ENCODE results near the gene SLC38A3.

Gene SLC38A3

DNA sequence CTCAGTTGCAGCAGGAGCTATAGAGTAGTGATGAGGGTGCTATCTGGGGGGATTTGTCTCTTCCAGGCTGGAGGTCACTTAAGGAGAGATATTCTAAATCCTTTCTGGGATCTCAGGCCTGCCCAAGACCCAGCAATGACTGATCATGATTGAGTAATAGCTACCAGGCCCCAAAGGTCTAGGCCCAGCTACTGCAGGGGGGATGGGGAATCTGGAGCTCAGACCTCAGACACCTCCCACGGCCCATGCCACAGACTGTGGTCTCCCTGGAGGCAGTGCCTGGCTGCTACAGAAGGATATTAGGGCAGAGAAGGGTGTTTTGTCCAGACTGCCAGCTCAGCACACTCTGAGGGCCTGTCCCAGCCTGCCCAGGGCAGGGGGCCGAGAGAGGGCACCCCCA, 6.9 kb downstream of the SLC38A3 start:
- peak in 1 of 4 experiments; percentile 32 for DNase-seq

- DNase-seq = peak in 1 of 4 experiments; percentile 27
Observed at GRCh38 chr3:50212502-50212901, 7.4 kb downstream of the SLC38A3 start.

GRCh38 chr3:50212971-50213370, 7.9 kb downstream of the SLC38A3 start:
- no peak for DNase-seq

DNA sequence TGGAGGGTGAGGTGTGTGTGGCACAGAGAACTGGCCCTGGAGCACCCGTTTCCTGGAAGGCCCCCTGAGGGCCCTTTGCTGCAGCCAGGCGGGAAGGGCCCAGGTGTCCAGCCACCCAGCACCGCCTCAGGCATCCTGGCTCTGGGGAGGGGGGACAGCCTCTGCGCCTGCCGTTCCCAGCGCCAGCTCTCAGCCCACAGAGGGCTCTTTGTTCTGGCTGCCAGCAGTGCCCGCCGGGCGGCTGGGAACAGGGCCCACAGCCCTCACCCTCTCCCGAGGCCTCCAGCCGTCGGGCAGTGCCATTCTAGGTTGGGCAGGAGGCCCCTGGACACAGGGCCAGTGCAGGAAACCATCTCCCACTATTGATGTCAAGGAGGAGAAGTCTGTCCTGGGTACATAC, 8.3 kb downstream of the SLC38A3 start:
- no peak for DNase-seq

DNA sequence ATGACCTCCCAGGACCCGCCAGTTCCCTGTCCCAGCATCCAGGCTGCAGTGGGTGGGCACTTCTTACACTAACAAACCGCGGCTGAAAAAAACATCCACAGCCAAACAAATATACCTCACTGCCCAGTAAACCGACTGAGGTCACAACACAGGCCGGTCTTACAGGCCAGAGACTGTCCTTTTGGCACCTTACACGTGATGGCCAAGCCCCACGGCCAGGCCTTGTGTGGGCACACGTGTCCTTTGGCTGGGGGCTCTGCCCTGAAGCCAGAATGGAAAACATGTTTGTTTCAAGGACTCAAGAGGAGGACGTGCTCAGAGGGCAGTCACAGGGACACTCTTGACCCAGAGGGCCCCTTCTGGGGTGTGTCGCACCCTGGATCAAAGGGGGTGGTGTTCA, 9.8 kb downstream of the SLC38A3 start:
- no peak for DNase-seq

DNA sequence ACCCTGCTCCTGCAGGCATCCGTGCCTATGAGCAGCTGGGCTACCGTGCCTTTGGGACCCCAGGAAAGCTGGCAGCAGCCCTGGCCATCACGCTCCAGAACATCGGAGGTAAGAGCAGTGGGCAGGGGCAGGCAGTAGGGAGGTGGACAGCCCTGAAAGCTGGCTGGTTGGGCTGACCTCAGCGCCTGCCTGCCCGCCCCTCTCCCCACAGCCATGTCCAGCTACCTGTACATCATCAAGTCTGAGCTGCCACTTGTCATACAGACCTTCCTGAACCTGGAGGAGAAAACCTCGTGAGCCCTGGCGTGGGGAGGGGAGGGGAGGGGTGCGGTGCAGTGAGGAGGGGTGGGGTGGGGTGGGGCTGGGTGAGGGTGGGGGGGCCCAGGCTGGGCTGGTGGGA, 10.5 kb downstream of the SLC38A3 start:
- no peak for DNase-seq

DNA sequence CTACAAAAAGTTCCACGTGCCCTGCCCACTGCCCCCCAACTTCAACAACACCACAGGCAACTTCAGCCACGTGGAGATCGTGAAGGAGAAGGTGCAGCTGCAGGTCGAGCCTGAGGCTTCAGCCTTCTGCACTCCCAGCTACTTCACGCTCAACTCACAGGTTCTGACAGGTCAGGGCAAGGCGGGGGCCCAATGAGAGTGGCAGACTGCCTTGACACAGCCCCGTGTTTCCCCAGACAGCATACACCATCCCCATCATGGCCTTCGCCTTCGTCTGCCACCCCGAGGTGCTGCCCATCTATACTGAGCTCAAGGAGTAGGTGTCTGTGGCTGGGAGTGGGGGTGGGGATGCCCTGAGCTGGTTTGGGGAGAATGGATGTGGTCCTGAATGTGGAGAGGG, 12.6 kb downstream of the SLC38A3 start:
- no peak for DNase-seq

- no peak for DNase-seq
Observed at GRCh38 chr3:50218448-50218847, 13.4 kb downstream of the SLC38A3 start.

DNA sequence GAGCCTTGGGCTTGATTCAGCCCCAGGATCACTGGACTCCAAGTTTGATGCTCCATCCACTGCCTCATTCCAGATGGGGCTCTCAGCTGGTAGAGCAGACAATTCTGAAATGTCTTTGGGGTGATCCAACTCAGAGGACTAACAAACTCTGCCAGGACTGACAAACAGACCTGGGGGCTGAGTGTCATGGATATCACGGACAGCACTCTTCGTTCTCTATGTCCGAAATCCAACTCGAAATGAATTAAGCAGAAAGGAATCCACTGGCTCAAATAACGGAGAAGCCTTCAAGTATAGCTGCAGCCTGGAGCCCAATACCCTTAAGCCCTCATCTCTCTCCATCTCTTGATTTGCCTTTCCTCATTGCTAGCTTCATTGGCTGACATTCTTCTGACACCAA, 14.2 kb downstream of the SLC38A3 start:
- DNase-seq = no peak

GRCh38 chr3:50220109-50220508, 15.0 kb downstream of the SLC38A3 start:
- no peak for DNase-seq

DNA sequence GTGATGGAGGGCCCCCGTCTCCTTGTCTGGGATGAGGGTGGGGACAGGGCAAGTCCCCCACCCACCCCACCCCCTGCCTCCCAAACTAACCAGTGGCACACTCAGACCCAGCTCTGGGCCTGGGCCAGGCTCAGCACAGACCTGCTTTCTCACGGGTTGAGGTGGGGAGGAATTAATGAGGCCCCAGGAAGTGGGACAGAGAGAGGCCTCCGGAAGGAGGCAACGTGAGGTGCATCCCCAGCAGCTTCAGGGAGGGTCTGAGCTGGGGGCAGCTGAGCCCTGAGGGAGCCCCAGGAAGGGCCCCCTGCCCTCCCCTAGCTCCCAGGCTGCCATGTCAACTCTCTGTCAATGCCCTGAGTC, 16.0 kb downstream of the SLC38A3 start:
- no peak for DNase-seq

GRCh38 chr3:50221411-50222168, 16.5 kb downstream of the SLC38A3 start:
- DNase-seq = peak; percentile 55 to 74 (median 70)

DNA sequence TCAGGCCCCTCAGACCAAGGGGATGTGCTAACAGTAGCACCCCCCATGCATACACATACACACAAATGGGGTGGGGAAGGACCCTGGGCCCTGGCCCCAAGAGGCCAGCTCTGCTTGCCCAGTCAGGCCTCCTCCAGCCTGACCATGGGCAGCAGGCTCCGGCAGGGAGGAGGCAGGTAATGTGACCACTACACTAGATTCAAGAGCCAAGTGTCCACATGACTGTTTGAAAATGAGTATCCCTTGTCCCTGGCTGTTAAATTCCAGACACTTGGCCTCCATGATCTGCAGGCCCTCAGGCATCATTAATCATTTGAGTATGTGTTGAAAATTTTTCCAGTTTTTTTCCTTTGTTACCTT, 17.1 kb downstream of the SLC38A3 start:
- no peak for DNase-seq

- no peak for DNase-seq
Observed at GRCh38 chr3:50224639-50225038, 19.6 kb downstream of the SLC38A3 start.

DNA sequence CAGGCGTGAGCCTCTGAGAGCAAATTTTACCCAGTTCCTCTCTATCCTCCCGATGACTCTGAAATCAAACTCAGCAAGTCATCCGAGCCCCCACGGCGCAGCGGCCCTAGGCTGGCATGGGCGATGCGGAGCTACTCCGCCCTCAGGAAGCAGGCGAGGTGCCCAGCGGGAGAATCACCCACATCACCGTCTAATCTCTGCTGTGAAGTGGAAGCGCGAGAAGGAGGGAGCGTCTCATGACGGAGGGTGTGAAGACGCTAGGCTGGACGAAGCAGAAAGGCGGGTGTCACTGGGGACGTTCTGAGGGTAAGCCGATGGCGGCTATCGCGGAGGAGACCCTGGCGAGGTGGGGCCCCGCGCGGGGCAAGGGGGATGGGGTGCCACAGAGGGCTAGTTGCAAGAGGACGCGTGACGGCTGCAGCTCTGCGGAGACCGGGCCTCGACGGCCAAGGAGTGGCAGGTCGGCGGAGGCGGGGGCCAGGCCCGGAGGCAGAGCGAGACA, 21.9 kb downstream of the SLC38A3 start:
- peak; percentile 36 to 57 (median 50) for DNase-seq

- DNase-seq = peak; percentile 93 to 97 (median 96)
Observed at GRCh38 chr3:50227390-50228183, 22.5 kb downstream of the SLC38A3 start.

GRCh38 chr3:50228184-50228763, 23.2 kb downstream of the SLC38A3 start:
- DNase-seq = peak in 1 of 4 experiments; percentile 30

DNA sequence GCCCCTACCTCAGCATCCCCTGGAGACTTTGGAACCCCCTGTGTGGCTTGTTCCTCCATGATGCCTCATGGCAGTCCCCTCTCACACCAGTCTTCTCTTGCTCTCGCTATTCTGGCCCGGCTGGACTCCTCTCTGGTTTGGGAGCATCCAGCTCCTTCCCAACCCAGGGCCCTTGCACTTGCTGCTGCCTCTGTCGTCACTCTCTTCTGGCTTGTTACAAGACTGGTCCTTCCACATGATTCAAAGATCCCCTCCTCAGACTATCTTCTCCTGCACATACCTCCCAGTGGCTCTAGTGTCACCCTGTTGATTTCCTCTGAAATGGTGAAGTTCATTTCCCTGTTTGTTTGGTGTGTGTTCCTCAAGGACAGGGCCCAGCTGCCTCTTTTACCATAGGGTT, 24.4 kb downstream of the SLC38A3 start:
- DNase-seq = no peak

GRCh38 chr3:50230104-50230793, 25.2 kb downstream of the SLC38A3 start:
- DNase-seq = peak; percentile 65 to 78 (median 74)

DNA sequence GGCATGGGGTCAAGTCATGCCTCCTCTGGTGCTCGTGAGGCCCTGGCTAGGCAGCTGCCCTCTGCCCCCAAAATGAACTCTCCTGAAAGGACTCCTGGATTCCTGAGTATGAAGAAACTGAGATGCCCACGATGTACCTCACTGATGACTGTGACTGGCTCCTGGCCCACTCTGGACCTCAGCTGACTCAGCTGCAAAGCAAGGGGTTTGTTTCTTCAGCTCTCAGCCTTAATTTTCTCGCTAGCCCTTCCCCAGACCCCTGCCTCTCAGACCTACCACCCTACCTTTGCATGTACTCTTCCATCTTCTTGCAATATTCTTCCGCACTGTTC, 25.7 kb downstream of the SLC38A3 start:
- no peak for DNase-seq

- no peak for DNase-seq
Observed at GRCh38 chr3:50231581-50231980, 26.5 kb downstream of the SLC38A3 start.

DNA sequence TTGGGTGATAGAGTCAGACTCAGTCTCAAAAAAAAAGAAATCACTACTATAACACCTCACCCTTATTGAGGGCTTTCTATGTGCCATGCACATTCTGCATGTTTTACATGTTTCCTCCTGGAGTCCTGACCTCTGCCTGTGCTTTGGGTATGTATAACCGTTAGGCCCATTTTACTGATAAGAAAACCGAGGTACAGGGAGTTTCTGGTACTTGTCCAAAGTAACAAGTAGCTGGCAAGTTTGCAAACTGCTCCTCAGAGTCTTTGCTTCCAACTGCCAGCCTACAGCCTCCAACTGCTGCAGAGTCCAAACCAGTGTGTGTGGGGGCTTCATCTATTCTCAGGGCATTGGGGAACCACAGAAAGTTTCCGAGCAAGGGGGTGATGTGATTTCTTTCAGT, 27.2 kb downstream of the SLC38A3 start:
- DNase-seq = no peak

DNA sequence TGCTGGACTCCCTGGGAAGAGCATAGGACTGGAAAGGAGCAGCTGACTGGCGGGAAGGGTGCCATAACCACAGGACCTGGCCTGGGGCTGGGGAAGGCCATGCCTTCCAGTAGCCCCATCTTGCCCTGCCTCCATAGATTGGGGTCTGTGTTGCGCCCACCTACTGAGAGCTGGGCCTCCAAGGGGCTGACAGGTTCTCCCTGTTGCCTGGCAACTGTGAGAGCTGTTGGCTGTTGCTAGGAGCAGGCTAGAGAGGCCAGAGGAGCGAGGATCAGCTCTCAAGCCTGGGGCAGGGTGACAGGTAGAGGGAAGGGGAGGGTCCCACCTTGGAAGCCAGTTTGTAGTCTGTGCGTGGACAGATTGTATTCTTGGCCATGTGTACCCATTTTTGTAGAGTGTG, 28.1 kb downstream of the SLC38A3 start:
- DNase-seq = no peak
